Endodermal cell (in vitro differentiated cells): ENCODE results near the gene VSIG10L. TPM values are rescaled to one million over a fixed set of nuclear protein-coding genes. Genes with fewer than 3 reads are reported as not detected.
A peak's percentile ranks its signal among the peaks of the same experiment; 100 is the strongest.

Experiments
- DNase-seq: peaks from one replicate; pipeline ENCODE4 v3.0.0-alpha.2; 2017
- H3K27ac ChIP-seq: 2 replicates; pipeline ENCODE4 v1.5.1; 2013; ENCODE audit warnings: mild to moderate bottlenecking, low read depth, low read length, moderate library complexity
- H3K27me3 ChIP-seq: 2 replicates; pipeline ENCODE4 v1.6.1; 2013; ENCODE audit warnings: mild to moderate bottlenecking, low read length, moderate library complexity; ENCODE audit not compliant: insufficient read depth, control insufficient read depth, poor library complexity, severe bottlenecking
- H3K36me3 ChIP-seq: 2 replicates; pipeline ENCODE4 v1.7.0; 2013; ENCODE audit warnings: mild to moderate bottlenecking, low read length, moderate library complexity; ENCODE audit not compliant: control insufficient read depth, insufficient read depth
- H3K4me1 ChIP-seq: one replicate; pipeline ENCODE4 v1.7.0; 2013; ENCODE audit warnings: low read length; ENCODE audit not compliant: control insufficient read depth, insufficient read depth
- H3K4me3 ChIP-seq: 2 replicates; pipeline ENCODE4 v1.5.1; 2013; ENCODE audit warnings: mild to moderate bottlenecking, low read length, moderate library complexity
- H3K9ac ChIP-seq: 2 replicates; pipeline ENCODE4 v1.6.1; 2013; ENCODE audit warnings: mild to moderate bottlenecking, low read length, moderate library complexity; ENCODE audit not compliant: poor library complexity, severe bottlenecking; ENCODE audit errors: extremely low read depth
- H3K9me3 ChIP-seq: 2 replicates; pipeline ENCODE4 v1.6.1; 2013; ENCODE audit warnings: mild to moderate bottlenecking, low read length, moderate library complexity; ENCODE audit not compliant: control insufficient read depth
- H3K27ac Mint-ChIP-seq: 2 replicates; pipeline ENCODE4 v1.8.0; 2020; ENCODE audit warnings: mixed read lengths
- H3K27me3 Mint-ChIP-seq: 2 replicates; pipeline ENCODE4 v1.8.0; 2021; ENCODE audit warnings: mild to moderate bottlenecking, mixed read lengths; ENCODE audit not compliant: insufficient read depth
- H3K36me3 Mint-ChIP-seq: 2 replicates; pipeline ENCODE4 v1.8.0; 2020; ENCODE audit warnings: low read depth, mixed read lengths
- H3K4me1 Mint-ChIP-seq: 2 replicates; pipeline ENCODE4 v1.8.0; 2020; ENCODE audit warnings: mixed read lengths
- H3K4me3 Mint-ChIP-seq: 2 replicates; pipeline ENCODE4 v1.8.0; 2020; ENCODE audit warnings: mild to moderate bottlenecking, moderate library complexity, mixed read lengths
- H3K9me3 Mint-ChIP-seq: 2 replicates; pipeline ENCODE4 v1.8.0; 2020; ENCODE audit warnings: mild to moderate bottlenecking, mixed read lengths
- WGBS, 2 experiments: methylation state at CpG; one replicate each; pipeline versions ENCODE4 v1.1.5 to v1.1.7; 2013; ENCODE audit warnings: missing lambda C conversion rate in 2 of 2, mixed read lengths in 1 of 2; ENCODE audit not compliant: insufficient coverage in 1 of 2, insufficient read length in 1 of 2; 5-methylcytosine and 5-hydroxymethylcytosine counted together
- total RNA-seq, 2 donors: library from RNA; stranded (reverse); fragmentation: NEBNext Ultra II Directional in 1 of 2; extraction: Animal tissue kit (Norgen Biotek cat#: 25700) in 1 of 2; gene quantifications; 2 replicates in 1 of 2; 3 replicates in 1 of 2; pipeline ENCODE4 v1.2.1, GENCODE V29; 2021
- TF ChIP-seq, protein P1 (sequence below): fragments of 200-600 bp; sonication (generic); conservative IDR thresholded peaks from 2 replicates; pipeline ENCODE4 v1.5.0; 2021; ENCODE audit warnings: antibody characterized with exemption, mild to moderate bottlenecking

VSIG10L gene
- total RNA-seq, 2 donors from 2014 or later, result 6.4 to 11.5 TPM

DNA sequence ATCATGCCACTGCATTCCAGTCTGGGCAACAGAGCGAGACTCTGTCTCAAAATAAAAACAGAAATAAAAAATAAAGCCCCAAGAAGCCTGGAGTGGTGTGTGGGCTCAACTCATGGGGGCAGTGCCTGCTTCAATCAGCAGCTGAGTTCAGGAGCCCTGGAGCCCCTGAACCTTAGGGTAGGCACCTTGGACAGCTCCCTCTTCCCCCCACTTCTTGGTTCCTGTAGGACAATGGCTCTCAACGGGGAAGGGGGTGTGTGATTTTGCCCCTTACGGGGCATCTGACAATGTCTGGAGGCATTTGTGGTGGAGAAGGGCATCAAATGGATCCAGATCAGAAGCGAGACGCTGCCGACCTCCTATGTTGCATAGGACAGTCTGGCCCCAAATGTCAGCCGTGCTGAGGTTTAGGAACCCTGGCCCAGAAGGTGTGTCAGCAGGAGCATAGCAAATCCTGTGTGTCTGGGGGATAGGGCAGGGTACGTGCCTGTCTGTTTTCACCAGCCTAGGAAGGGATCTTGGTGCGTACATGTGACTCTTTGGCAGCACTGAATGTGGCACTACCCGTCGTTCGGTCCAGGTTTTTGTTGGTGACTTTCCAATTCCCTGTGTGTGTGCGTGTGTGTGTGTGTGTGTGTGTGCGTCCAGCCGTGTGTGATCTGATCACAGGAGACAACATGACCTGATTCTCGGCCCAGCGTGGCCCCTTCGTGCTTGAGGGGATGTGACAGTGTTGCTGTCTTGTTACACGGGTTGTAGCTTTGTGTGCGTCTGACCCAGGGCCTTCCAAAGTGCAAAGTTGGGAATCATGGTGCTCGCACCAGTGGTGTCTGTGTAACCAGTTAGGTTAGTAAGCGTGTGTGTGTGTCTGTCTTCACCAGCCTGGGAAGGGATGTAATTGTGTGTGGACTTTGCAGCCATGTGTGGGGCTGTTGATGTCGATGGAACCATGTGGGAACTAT is 23.0 kb downstream of the VSIG10L start:
- Mint-ChIP-seq H3K9me3 (peaks cover 8% of the 10 kb centered on the region), H3K4me1 (no peaks in the 10 kb centered on the region), H3K4me3 (no peak overlapping the region), H3K36me3 (peaks cover 20% of the 10 kb centered on the region), H3K27ac (no peak overlapping the region), H3K27me3 (peaks cover 4% of the 10 kb centered on the region)
- peak; percentile 77 for DNase-seq
- no peaks in the 10 kb centered on the region for H3K36me3 ChIP-seq
- no peak overlapping the region for H3K9ac ChIP-seq
- H3K9me3 ChIP-seq, result peaks cover 7% of the 10 kb centered on the region
- H3K4me1 ChIP-seq, result no peaks in the 10 kb centered on the region
- no peaks in the 10 kb centered on the region for H3K27me3 ChIP-seq
- 89 to 91% methylated on average over 12 to 23 of the region's 23 CpGs for WGBS, 2 experiments
- no peak overlapping the region for H3K4me3 ChIP-seq
- H3K27ac ChIP-seq, result no peak overlapping the region
- TF ChIP-seq, protein P1, sequence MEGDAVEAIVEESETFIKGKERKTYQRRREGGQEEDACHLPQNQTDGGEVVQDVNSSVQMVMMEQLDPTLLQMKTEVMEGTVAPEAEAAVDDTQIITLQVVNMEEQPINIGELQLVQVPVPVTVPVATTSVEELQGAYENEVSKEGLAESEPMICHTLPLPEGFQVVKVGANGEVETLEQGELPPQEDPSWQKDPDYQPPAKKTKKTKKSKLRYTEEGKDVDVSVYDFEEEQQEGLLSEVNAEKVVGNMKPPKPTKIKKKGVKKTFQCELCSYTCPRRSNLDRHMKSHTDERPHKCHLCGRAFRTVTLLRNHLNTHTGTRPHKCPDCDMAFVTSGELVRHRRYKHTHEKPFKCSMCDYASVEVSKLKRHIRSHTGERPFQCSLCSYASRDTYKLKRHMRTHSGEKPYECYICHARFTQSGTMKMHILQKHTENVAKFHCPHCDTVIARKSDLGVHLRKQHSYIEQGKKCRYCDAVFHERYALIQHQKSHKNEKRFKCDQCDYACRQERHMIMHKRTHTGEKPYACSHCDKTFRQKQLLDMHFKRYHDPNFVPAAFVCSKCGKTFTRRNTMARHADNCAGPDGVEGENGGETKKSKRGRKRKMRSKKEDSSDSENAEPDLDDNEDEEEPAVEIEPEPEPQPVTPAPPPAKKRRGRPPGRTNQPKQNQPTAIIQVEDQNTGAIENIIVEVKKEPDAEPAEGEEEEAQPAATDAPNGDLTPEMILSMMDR, result no peak

DNA sequence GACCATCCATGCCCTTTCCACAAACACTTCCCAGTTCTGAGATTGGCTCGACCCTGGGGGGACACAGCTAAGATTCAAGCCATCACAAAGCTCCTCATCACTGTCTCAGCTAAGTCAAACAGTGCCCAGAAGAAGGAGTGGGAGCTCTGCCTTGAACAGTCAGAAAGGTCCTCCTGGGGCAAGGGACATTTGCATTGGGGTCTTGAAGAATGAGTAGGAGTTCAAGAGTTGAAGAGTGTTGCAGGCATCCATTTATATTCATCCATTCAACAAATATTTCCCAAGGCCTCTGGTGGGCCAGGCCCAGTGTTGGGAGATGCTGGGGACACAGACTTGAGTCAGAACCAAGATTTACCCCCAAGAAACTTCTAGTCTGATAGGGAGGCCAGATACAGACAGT is 24.0 kb downstream of the VSIG10L start:
- TF ChIP-seq, protein P1, result no peak
- no peak overlapping the region for H3K4me3 Mint-ChIP-seq
- H3K4me1 Mint-ChIP-seq, result no peaks in the 10 kb centered on the region
- H3K36me3 Mint-ChIP-seq, result peaks cover 17% of the 10 kb centered on the region
- H3K36me3 ChIP-seq, result no peaks in the 10 kb centered on the region
- no peak overlapping the region for H3K4me3 ChIP-seq
- no peaks in the 10 kb centered on the region for H3K27me3 ChIP-seq
- H3K27me3 Mint-ChIP-seq, result peaks cover 4% of the 10 kb centered on the region
- no peak overlapping the region for H3K27ac ChIP-seq
- WGBS, 2 experiments, result 79% methylated on average over 1 of the region's 1 CpG; no CpG with 5 or more reads in 1 of the 2 experiments
- H3K9ac ChIP-seq, result no peak overlapping the region
- H3K27ac Mint-ChIP-seq, result no peak overlapping the region
- peaks cover 7% of the 10 kb centered on the region for H3K9me3 ChIP-seq
- peaks cover 8% of the 10 kb centered on the region for H3K9me3 Mint-ChIP-seq
- H3K4me1 ChIP-seq, result no peaks in the 10 kb centered on the region
- DNase-seq, result no peak

DNA sequence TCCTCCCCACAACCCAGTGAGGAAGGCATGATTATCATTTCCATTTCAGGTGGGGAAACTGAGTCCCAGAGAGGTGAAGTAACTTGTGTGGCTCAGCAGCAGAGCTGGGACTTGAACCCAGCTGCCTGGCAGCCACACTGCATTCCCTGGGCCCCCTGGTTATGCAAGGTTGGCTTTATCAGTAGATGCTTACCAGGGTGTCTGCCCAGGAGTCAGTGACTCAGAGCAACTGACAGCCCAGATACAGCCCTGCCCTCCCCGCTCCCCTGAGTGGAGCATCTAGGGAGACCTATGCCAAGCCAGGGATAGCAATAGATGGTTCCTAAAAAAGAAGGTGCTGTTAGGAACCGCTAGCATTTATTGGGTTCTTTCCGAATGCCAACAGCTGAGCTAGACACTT is 24.6 kb downstream of the VSIG10L start:
- Histone ChIP-seq H3K9ac (no peak overlapping the region), H3K36me3 (no peaks in the 10 kb centered on the region), H3K4me3 (no peak overlapping the region), H3K27me3 (no peaks in the 10 kb centered on the region), H3K9me3 (peaks cover 7% of the 10 kb centered on the region), H3K4me1 (no peaks in the 10 kb centered on the region), H3K27ac (no peak overlapping the region)
- no peak for DNase-seq
- WGBS, 2 experiments, result 97 to 100% methylated on average over 3 of the region's 3 CpGs
- H3K27me3 Mint-ChIP-seq, result peaks cover 4% of the 10 kb centered on the region
- TF ChIP-seq, protein P1, result no peak
- peaks cover 8% of the 10 kb centered on the region for H3K9me3 Mint-ChIP-seq
- peaks cover 17% of the 10 kb centered on the region for H3K36me3 Mint-ChIP-seq
- H3K27ac Mint-ChIP-seq, result no peak overlapping the region
- H3K4me3 Mint-ChIP-seq, result no peak overlapping the region
- peaks cover 3% of the 10 kb centered on the region for H3K4me1 Mint-ChIP-seq
